GM10266 (cell line): Measurements from ENCODE around the gene MUC21.
"Not testable (repeated sequence)": the region's sequence is repeated elsewhere in the genome, so short reads cannot be mapped to it uniquely, and the experiment has no call there.

Experiments
- DNase-seq: peaks from one replicate; pipeline ENCODE4 v3.0.0; 2012; ENCODE audit errors: extremely low spot score
- CTCF ChIP-seq: IDR thresholded peaks from 2 replicates; pipeline ENCODE4 v1.5.1; 2012; ENCODE audit warnings: mild to moderate bottlenecking, low read depth; ENCODE audit not compliant: control insufficient read depth, insufficient read depth; ENCODE audit errors: missing control alignments

The MUC21 gene

GRCh38 chr6:31010393-31011060 is 27.0 kb downstream of the MUC21 start, which contains the start of gene MUC22:
MUC22 (plus strand) TSS chr6:31010474; CDS start chr6:31010707, 233 bp downstream.
- TF ChIP-seq CTCF = no peak
- no peak for DNase-seq

DNA sequence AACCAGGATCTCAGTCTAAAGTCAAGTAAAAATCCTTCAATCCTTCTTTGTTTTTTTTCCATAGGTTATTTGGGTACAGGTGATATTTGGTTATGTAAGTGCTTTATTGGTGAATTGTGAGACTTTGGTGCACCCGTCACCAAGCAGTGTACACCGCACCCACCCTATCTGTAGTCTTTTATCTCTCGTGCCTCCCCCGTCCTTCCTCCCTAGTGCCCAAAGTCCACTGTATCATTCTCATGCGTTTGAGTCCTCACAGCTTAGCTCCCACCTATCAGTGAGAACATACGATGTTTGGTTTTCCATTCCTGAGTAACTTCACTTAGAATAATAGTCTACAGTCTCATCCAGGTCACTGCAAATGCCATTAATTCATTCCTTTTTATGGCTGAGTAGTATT is 27.6 kb downstream of the MUC21 start:
- no peak for DNase-seq
- no peak for TF ChIP-seq CTCF

DNA sequence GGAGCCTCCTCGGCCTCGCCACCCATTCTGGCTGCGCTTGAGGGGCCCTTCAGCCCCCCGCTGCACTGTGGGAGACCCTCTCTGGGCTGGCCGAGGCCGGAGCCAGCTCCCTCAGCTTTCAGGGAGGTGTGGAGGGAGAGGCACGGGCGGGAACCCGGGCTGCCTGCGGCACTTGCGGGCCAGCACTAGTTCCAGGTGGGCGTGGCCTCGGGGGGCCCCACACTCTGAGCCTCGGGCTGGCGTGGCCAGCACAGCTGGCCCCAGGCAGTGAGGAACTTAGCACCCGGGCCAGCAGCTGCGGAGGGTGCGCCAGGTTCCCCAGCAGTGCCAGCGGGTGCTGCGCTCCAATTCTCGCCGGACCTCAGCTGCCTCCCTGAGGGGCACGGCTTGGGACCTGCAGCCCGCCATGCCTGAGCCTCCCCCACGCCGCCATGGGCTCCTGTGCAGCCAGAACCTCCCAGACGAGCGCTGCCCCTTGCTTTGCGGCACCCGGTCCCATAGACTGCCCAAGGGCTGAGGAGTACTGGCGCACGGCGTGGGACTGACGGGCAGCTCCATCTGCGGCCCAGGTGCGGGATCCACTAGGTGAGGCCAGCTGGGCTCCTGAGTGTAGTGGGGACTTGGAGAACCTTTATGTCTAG is 33.3 kb downstream of the MUC21 start:
- DNase-seq = no peak

GRCh38 chr6:31017436-31017835 is 33.9 kb downstream of the MUC21 start:
- not testable (repeated sequence) for DNase-seq

More for the DNA sequence above, 33.3 kb downstream of the MUC21 start:
- no peak for TF ChIP-seq CTCF

DNA sequence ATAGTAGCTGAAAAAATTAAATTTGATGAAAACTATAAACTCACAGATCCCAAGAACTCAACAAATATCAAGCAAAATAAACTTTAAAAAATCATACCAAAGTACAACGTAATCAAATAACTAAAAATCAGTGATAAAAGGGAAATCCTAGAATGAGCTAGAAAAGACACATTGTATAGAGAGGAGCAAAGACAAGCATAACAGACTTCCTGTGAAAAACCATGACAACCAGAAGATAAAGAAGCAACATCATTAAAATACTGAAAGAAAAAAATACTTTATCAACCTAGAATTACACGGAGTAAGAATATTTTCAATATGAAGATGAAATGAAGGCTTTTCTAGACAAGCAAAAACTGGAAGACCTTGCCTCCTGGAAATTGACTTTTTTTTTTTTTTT is 36.5 kb downstream of the MUC21 start:
- no peak for DNase-seq
- no peak for TF ChIP-seq CTCF

- not testable (repeated sequence) for DNase-seq
Measured at GRCh38 chr6:31020631-31021255, 37.2 kb downstream of the MUC21 start.

GRCh38 chr6:31021705-31022531 is 38.4 kb downstream of the MUC21 start:
- not testable (repeated sequence) for DNase-seq

DNA sequence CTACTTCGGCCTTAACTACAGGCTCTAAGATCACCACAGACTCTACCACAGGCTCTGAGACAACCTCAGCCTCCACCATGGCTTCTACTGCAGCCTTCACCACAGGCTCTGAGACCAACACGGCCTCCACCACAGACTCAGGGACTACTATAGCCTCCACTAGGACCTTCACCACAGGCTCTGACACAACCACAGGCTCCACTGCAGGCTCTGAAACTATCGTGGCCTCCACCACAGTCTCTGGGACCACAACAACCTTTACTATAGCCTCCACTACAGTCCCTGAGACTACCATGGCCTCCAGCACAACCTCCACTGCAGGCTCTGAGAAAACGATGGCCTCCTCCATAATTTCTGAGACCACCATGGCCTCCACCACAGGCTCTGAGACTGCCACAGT is 42.1 kb downstream of the MUC21 start:
- no peak for TF ChIP-seq CTCF
- no peak for DNase-seq
